Non-pigmented ciliary epithelial cell (primary cell): ENCODE results near the gene ZBTB44.
"Not testable (repeated sequence)": the region's sequence is repeated elsewhere in the genome, so short reads cannot be mapped to it uniquely, and the experiment has no call there.

Experiments
- DNase-seq: peaks from one replicate; pipeline ENCODE4 v3.0.0-alpha.2; 2010; ENCODE audit warnings: low read depth

Gene ZBTB44

GRCh38 chr11:130313383-130314183 is 1.1 kb downstream of the ZBTB44 start:
- DNase-seq = no peak

- no peak for DNase-seq
Observed at GRCh38 chr11:130312046-130312445, 2.7 kb downstream of the ZBTB44 start.

- no peak for DNase-seq
Observed at GRCh38 chr11:130310622-130311021, 4.1 kb downstream of the ZBTB44 start.

- no peak for DNase-seq
Observed at GRCh38 chr11:130308886-130309285, 5.8 kb downstream of the ZBTB44 start.

GRCh38 chr11:130308059-130308458 is 6.7 kb downstream of the ZBTB44 start:
- no peak for DNase-seq

- no peak for DNase-seq
Observed at GRCh38 chr11:130304651-130305050, 10.1 kb downstream of the ZBTB44 start.

GRCh38 chr11:130301002-130301401 is 13.7 kb downstream of the ZBTB44 start:
- DNase-seq = no peak

GRCh38 chr11:130300567-130300966 is 14.2 kb downstream of the ZBTB44 start:
- no peak for DNase-seq

- DNase-seq = no peak
Observed at GRCh38 chr11:130299978-130300377, 14.7 kb downstream of the ZBTB44 start.

GRCh38 chr11:130295657-130296056 is 19.1 kb downstream of the ZBTB44 start:
- no peak for DNase-seq

- DNase-seq = no peak
Observed at GRCh38 chr11:130282111-130282510, 32.6 kb downstream of the ZBTB44 start.

- not testable (repeated sequence) for DNase-seq
Observed at GRCh38 chr11:130281341-130281740, 33.4 kb downstream of the ZBTB44 start.

- no peak for DNase-seq
Observed at GRCh38 chr11:130279989-130280388, 34.7 kb downstream of the ZBTB44 start.

GRCh38 chr11:130278745-130279144 is 36.0 kb downstream of the ZBTB44 start:
- DNase-seq = peak; percentile 3

- no peak for DNase-seq
Observed at GRCh38 chr11:130278151-130278550, 36.6 kb downstream of the ZBTB44 start.

- DNase-seq = no peak
Observed at GRCh38 chr11:130272336-130272735, 42.4 kb downstream of the ZBTB44 start.

GRCh38 chr11:130269326-130269943 is 45.3 kb downstream of the ZBTB44 start:
- no peak for DNase-seq

GRCh38 chr11:130263351-130263750 is 51.4 kb downstream of the ZBTB44 start:
- DNase-seq = no peak

- DNase-seq = no peak
Observed at GRCh38 chr11:130262424-130262823, 52.3 kb downstream of the ZBTB44 start.

- DNase-seq = no peak
Observed at GRCh38 chr11:130261571-130261970, 53.1 kb downstream of the ZBTB44 start.

- no peak for DNase-seq
Observed at GRCh38 chr11:130260742-130261141, 54.0 kb downstream of the ZBTB44 start.

- no peak for DNase-seq
Observed at GRCh38 chr11:130260080-130260627, 54.6 kb downstream of the ZBTB44 start.

- not testable (repeated sequence) for DNase-seq
Observed at GRCh38 chr11:130251763-130252162, 63.0 kb downstream of the ZBTB44 start.
